ENCODE measurements around the gene SPAG16.

The SPAG16 gene

GRCh38 chr2:213806125-213806726 is 522.0 kb downstream of the SPAG16 start:
- peak; percentile 8 for DNase-seq (ENCODE audit: low spot score)

GRCh38 chr2:213816583-213816982 is 532.3 kb downstream of the SPAG16 start:
- no peak for DNase-seq (ENCODE audit: low spot score)

- DNase-seq (ENCODE audit: low spot score), result no peak
These were observed 534.2 kb downstream of the SPAG16 start for GRCh38 chr2:213818436-213818835.

DNA sequence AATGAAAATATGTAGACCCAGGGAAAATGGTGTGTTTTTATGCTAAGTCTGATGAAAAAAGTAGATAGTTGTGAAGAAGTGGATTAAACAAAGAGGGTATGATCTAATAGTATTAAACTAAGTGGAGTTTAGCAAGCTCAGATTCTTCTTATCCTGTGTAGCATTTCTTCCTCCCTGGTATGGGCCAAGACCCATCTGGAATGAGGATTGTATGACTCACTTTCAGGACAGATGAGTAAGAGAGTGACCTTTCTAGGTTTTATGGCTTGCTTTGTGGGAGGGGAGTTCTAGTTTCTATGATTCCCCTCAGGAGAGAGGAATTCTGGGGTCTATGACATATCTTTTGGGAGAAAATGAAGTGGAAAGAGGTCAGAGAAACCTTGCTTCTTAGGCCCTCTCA is 550.1 kb downstream of the SPAG16 start:
- no peak for DNase-seq (ENCODE audit: low spot score)

- DNase-seq (ENCODE audit: low spot score), result no peak
These were observed 550.5 kb downstream of the SPAG16 start for GRCh38 chr2:213834746-213835145.

GRCh38 chr2:213846856-213847255 is 562.6 kb downstream of the SPAG16 start:
- no peak for DNase-seq (ENCODE audit: low spot score)

DNA sequence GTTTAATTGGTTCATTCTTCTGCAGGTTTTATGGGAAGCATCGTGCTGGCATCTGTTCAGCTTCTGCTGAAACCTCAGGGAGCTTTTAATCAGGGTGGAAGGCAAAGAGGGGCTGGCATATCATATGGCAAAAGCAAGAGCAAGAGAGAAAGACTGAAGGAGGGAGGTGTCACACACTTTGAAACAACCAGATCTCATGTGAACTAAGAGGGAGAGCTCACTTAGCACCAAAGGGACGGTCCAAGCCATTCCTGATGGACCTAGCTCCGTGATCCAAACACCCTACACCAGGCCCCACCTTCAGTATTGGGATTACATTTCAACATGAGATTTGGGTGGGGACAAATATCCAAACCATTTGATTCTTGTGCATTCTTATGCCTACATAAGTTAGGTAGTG is 563.1 kb downstream of the SPAG16 start:
- no peak for DNase-seq (ENCODE audit: low spot score)

GRCh38 chr2:213848631-213849030 is 564.4 kb downstream of the SPAG16 start:
- DNase-seq (ENCODE audit: low spot score), result no peak

GRCh38 chr2:213861638-213862037 is 577.4 kb downstream of the SPAG16 start:
- DNase-seq (ENCODE audit: low spot score), result no peak

DNA sequence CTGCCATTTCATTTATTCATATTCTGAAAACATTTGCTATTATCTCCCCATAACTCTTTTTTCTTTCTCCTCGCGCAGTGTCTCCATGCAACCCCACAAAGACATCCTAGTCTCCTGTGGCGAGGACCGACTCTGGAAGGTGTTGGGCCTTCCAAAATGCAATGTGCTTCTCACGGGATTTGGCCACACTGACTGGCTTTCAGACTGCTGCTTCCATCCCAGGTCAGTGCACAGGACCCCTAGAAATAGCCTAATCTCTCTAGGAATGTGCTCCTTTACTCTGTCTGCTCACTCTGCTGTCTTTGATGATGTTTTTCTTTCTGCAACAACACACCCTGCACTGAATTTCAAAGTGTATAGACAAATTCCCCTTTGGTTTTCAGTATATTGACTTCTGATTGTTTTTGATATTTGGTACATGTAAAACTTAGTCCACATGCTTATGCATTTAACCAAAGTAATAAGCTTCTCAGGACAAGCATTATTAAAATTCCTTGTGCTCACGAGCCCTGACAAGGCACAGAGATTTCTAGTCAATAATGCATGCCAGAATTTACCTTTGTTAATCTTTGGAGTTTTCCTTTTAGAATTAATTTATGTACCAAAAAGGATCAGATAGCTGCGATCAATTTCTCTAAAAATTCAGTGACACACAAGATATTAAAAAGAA is 578.3 kb downstream of the SPAG16 start:
- no peak for DNase-seq (ENCODE audit: low spot score)

GRCh38 chr2:213863541-213863940 is 579.3 kb downstream of the SPAG16 start:
- no peak for DNase-seq (ENCODE audit: low spot score)

DNA sequence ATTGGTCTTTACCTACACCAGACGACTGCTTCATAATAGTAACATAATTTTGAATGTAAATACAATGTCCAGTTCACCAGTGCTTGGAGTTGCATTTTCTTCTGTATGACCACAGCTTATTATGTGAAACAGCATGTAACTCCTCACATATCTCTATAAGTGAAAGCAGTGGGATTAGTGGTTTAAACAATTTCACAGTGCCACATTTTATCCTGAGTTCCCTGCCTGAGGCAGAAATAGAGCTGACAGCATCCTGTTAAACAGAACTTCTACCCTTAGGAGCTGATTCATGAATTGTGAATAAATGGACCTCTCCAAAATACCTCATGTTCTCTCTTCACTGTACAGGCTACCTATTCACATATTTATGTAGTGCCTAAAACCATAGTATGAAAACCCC is 584.3 kb downstream of the SPAG16 start:
- DNase-seq (ENCODE audit: low spot score), result no peak

GRCh38 chr2:213885485-213885884 is 601.2 kb downstream of the SPAG16 start:
- DNase-seq (ENCODE audit: low spot score), result no peak

DNA sequence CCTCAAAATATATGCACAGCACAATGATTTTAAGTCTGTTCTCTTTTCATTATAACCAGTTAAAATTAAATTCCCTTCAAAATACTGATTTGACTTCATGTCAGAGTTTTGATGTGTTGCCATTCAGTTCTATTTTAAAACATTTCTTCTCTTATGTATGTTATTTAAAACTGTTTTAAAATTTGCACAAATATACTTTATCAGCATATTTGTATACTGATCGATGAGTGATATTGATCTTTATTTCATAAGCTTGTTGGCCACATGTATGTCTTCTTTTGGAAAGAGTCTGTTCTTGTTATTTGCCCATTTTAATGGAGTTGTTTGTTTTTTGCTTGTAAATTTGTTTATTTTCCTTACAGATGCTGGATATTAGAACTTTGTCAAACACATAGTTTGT is 630.2 kb downstream of the SPAG16 start:
- DNase-seq (ENCODE audit: low spot score), result no peak

DNA sequence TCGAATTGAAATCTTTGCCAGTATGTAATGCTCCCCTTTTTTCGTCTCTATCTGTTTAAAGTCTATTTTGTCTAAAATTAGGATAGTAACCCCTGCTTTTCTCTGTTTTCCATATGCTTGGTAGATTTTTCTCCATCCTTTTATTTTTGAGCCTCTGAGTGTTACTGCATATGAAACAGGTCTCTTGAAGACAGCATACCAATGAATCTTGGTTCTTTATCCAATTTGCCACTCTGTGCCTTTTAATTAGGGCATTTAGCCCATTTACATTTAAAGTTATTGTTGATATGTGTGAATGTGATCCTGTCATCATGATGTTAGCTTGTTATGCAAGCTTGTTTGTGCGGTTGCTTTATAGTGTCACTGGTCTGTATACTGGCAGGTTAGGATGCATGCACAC is 635.8 kb downstream of the SPAG16 start:
- no peak for DNase-seq (ENCODE audit: low spot score)

- no peak for DNase-seq (ENCODE audit: low spot score)
These were observed 639.3 kb downstream of the SPAG16 start for GRCh38 chr2:213923543-213923942.

DNA sequence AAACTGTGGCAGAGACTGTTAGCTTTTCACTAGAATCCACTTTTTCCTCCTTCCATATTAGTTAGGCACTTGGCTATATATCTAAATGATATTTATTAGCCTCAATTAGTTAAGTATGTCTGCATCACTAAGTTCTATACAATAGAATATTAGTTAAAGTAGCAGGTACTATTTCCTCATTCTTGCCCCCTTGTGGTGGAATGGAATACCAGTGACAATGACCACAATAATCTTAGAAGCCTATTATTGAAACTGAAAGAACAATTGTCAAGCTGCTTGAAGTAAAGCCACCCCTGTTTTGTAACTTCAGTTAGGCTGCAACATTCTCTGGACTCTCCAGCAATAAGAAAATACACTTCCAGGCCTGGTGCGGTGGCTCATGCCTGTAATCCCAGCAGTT is 650.3 kb downstream of the SPAG16 start:
- no peak for DNase-seq (ENCODE audit: low spot score)

DNA sequence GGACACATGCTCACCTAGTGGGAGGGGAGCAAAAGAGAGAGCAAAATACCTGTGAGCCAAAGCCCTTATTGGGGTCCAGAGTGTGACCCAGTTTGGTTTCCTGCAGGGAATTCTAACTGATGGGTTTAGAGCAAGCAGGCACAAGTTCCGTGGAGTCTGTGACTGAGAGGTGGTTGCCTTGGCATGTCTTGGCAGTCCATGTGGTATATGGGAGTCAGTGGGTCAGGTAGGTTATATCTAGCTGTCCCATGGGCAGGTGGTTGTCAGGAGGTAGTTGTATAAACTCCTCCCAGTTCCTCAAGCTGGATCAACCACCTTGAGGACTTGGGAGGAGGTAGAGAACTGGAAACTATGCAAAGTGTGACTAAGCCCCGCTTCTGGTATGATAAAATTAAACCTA is 673.8 kb downstream of the SPAG16 start:
- DNase-seq (ENCODE audit: low spot score), result no peak

- no peak for DNase-seq (ENCODE audit: low spot score)
These were observed 675.3 kb downstream of the SPAG16 start for GRCh38 chr2:213959589-213959988.

DNA sequence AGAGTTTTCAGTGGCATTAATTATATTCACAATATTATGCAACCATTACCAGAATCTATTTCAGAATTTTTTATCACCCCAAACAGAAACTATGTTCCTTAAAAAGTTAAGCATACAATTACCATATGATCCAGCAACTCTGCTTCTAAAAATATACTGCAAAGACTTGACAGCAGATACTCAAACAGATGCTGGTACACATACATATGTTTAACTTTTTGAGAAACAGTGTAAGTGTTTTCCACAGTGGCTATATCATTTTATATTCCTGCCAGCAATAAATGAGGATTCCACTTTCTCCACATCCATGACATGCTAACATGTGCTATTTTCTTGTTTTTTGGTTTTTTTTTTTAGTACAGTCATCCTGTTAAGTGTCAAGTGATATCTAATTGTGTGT is 687.3 kb downstream of the SPAG16 start:
- no peak for DNase-seq (ENCODE audit: low spot score)

GRCh38 chr2:213980883-213981282 is 696.6 kb downstream of the SPAG16 start:
- no peak for DNase-seq (ENCODE audit: low spot score)

DNA sequence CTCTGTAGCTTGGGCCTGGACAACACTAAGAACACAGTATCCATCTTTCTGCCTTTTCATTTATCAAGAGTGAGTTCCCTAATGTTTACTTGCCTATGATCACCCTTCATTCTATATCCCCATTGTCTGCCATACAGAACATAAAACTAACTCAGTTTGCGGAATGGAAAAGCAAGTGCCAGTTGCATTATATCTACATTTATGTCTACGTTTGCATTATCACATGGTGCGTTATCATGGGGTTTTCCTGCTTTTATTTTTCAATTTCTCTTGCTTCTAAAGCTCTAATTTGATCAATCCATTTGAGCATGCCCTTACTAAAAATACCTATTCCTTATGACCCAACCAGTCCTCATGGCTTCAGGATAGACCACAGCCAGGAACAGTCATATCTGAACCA is 704.9 kb downstream of the SPAG16 start:
- DNase-seq (ENCODE audit: low spot score), result no peak

DNA sequence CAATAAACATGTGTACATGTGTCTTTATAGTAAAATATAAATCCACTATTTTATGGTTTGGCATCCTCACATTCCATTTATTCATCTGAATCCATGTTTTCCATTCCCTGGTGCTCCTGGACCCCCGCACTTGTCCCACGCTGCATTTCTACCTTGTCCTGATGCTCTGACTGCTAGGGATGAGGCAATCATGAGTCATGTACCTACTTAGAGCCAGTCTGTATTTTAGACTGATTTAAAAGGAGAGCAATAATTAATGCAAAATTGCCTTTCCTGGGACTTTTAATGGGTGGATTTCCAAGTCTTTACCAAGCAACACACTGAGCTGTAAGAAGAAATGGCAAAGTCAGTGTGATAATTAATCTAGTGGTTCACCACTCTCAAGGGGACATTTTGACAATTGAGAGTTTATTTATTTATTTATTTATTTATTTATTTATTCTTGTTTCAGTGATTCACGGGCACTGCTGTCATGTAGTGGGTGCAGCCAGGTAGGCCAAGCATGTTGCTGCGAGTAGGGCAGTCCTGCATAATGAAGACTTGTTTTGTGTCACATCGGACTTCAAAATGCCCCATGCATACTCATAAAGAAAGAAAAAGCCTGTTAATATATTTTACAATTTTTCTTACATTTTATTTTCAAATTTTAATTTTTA is 707.3 kb downstream of the SPAG16 start:
- DNase-seq (ENCODE audit: low spot score), result no peak

Data from SK-N-DZ (cell line).